ENCODE measurements around the gene IL3RA. TPM values are rescaled to one million over a fixed set of nuclear protein-coding genes. Genes with fewer than 3 reads are reported as not detected.
"Not testable (repeated sequence)": the region's sequence is repeated elsewhere in the genome, so short reads cannot be mapped to it uniquely, and the experiment has no call there.

IL3RA gene
- total RNA-seq, result 3.8 TPM

- peak; percentile 34 for DNase-seq (ENCODE audit: low spot score)
Observed at GRCh38 chrX:1336331-1336943, at the start of gene IL3RA. TSS of gene IL3RA (plus strand) at chrX:1336785. CDS start at chrX:1341766, 4,981 bp downstream.

GRCh38 chrX:1289535-1289934 is 47.0 kb upstream of the IL3RA start:
- DNase-seq (ENCODE audit: low spot score), result no peak

- no peak for DNase-seq (ENCODE audit: low spot score)
Observed at GRCh38 chrX:1291110-1291740, 45.4 kb upstream of the IL3RA start.

GRCh38 chrX:1292575-1293290 is 43.9 kb upstream of the IL3RA start:
- no peak for DNase-seq (ENCODE audit: low spot score)

- DNase-seq (ENCODE audit: low spot score), result no peak
Observed at GRCh38 chrX:1294301-1295067, 42.1 kb upstream of the IL3RA start.

GRCh38 chrX:1295550-1295949 is 41.0 kb upstream of the IL3RA start:
- no peak for DNase-seq (ENCODE audit: low spot score)

- not testable (repeated sequence) for DNase-seq (ENCODE audit: low spot score)
Observed at GRCh38 chrX:1297591-1297990, 39.0 kb upstream of the IL3RA start.

GRCh38 chrX:1300449-1300848 is 36.1 kb upstream of the IL3RA start:
- no peak for DNase-seq (ENCODE audit: low spot score)

- DNase-seq (ENCODE audit: low spot score), result no peak
Observed at GRCh38 chrX:1305411-1305810, 31.2 kb upstream of the IL3RA start.

GRCh38 chrX:1306909-1307625 is 29.5 kb upstream of the IL3RA start:
- no peak for DNase-seq (ENCODE audit: low spot score)

GRCh38 chrX:1307626-1308340 is 28.8 kb upstream of the IL3RA start:
- no peak for DNase-seq (ENCODE audit: low spot score)

GRCh38 chrX:1308476-1308875 is 28.1 kb upstream of the IL3RA start:
- DNase-seq (ENCODE audit: low spot score), result no peak

GRCh38 chrX:1308917-1309316 is 27.7 kb upstream of the IL3RA start:
- not testable (repeated sequence) for DNase-seq (ENCODE audit: low spot score)

- DNase-seq (ENCODE audit: low spot score), result no peak
Observed at GRCh38 chrX:1313788-1314187, 22.8 kb upstream of the IL3RA start.

- DNase-seq (ENCODE audit: low spot score), result peak; percentile 61
Observed at GRCh38 chrX:1316527-1316926, 20.1 kb upstream of the IL3RA start.

- DNase-seq (ENCODE audit: low spot score), result no peak
Observed at GRCh38 chrX:1321674-1322073, 14.9 kb upstream of the IL3RA start.

GRCh38 chrX:1322393-1322792 is 14.2 kb upstream of the IL3RA start:
- no peak for DNase-seq (ENCODE audit: low spot score)

GRCh38 chrX:1323315-1323714 is 13.3 kb upstream of the IL3RA start:
- DNase-seq (ENCODE audit: low spot score), result peak; percentile 30

- no peak for DNase-seq (ENCODE audit: low spot score)
Observed at GRCh38 chrX:1325515-1326116, 11.0 kb upstream of the IL3RA start.

GRCh38 chrX:1327651-1328304 is 8.8 kb upstream of the IL3RA start:
- no peak for DNase-seq (ENCODE audit: low spot score)

All from mucosa of gallbladder (tissue), 1 donor.